ENCODE results near the gene LAMA2. TPM values are rescaled to one million over a fixed set of nuclear protein-coding genes. Genes with fewer than 3 reads are reported as not detected.

The LAMA2 gene
- total RNA-seq, 1 donor from 2014 or later = 0.47 TPM

- H3K9me3 Mint-ChIP-seq = peaks cover 3% of the 10 kb centered on the region
- H3K36me3 Mint-ChIP-seq (ENCODE audit: low read depth) = no peaks in the 10 kb centered on the region
- TF ChIP-seq, protein P1, sequence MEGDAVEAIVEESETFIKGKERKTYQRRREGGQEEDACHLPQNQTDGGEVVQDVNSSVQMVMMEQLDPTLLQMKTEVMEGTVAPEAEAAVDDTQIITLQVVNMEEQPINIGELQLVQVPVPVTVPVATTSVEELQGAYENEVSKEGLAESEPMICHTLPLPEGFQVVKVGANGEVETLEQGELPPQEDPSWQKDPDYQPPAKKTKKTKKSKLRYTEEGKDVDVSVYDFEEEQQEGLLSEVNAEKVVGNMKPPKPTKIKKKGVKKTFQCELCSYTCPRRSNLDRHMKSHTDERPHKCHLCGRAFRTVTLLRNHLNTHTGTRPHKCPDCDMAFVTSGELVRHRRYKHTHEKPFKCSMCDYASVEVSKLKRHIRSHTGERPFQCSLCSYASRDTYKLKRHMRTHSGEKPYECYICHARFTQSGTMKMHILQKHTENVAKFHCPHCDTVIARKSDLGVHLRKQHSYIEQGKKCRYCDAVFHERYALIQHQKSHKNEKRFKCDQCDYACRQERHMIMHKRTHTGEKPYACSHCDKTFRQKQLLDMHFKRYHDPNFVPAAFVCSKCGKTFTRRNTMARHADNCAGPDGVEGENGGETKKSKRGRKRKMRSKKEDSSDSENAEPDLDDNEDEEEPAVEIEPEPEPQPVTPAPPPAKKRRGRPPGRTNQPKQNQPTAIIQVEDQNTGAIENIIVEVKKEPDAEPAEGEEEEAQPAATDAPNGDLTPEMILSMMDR (conservative IDR thresholded peaks at IDR 0.05) = no peak
- peak overlapping the region; percentile 35 for H3K4me3 Mint-ChIP-seq
- peaks cover 11% of the 10 kb centered on the region for H3K4me1 Mint-ChIP-seq
- DNase-seq (ENCODE audit: low read depth, low spot score) = no peak
- H3K27ac Mint-ChIP-seq (ENCODE audit: unreplicated experiment) = peak overlapping the region; percentile 96
- H3K27me3 Mint-ChIP-seq (ENCODE audit: low read depth) = no peaks in the 10 kb centered on the region
Measured at GRCh38 chr6:128848212-128848935, 34.6 kb upstream of the LAMA2 start.

DNA sequence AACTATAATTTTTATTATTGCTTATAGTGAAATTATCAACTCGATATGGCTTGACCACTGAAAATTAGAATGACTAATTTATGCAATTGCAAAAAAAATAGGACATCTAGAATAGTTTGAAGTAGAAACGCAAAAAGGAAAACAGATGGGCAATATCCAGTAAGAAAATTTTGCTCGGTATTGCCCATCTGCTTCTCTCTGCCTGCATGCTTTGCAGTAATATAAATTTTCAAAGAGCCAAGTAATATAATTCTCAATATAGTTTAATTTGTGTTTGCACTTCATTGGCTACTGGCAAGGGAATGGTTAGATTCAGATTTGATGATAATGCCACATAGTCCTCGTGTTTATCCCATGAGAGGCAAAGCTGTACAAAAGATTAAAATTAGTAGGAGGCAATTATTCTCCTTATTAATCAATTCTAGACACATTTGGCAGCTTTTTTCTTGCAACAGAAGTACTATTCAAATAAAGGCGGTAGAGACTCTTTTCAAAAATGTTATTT lies 27.3 kb upstream of the LAMA2 start:
- Mint-ChIP-seq H3K9me3 (peaks cover under 1% of the 10 kb centered on the region), H3K27me3 (ENCODE audit: low read depth) (no peaks in the 10 kb centered on the region), H3K4me3 (no peak overlapping the region), H3K36me3 (ENCODE audit: low read depth) (peaks cover under 1% of the 10 kb centered on the region), H3K4me1 (no peaks in the 10 kb centered on the region), H3K27ac (ENCODE audit: unreplicated experiment) (no peak overlapping the region)
- TF ChIP-seq, protein P1 (conservative IDR thresholded peaks at IDR 0.05) = no peak
- DNase-seq (ENCODE audit: low read depth, low spot score) = no peak

DNA sequence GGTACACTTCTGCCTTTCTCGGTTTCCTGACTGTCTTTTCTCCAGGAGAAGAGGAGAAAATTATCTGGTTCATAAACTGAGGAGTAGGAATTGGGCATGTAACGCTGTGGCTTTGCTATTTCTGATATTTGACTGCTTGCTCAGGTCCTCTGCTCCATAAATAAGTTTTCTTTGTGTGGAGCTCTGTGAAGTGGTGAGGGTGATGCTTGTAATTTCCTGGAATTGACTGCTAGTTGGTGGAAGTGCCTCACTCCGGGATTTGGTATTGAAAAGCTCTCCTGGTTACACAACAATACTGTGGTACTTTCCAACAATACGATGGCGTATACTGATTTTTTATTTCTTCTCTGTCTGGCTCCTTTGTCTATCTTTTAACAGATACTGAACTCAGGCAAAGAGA lies 25.1 kb upstream of the LAMA2 start:
- H3K4me1 Mint-ChIP-seq = no peaks in the 10 kb centered on the region
- no peak overlapping the region for H3K4me3 Mint-ChIP-seq
- H3K36me3 Mint-ChIP-seq (ENCODE audit: low read depth) = peaks cover 8% of the 10 kb centered on the region
- H3K27me3 Mint-ChIP-seq (ENCODE audit: low read depth) = no peaks in the 10 kb centered on the region
- DNase-seq (ENCODE audit: low read depth, low spot score) = no peak
- no peak overlapping the region for H3K27ac Mint-ChIP-seq (ENCODE audit: unreplicated experiment)
- TF ChIP-seq, protein P1 (conservative IDR thresholded peaks at IDR 0.05) = no peak
- H3K9me3 Mint-ChIP-seq = peaks cover 6% of the 10 kb centered on the region

- H3K36me3 Mint-ChIP-seq (ENCODE audit: low read depth) = peaks cover 8% of the 10 kb centered on the region
- H3K27ac Mint-ChIP-seq (ENCODE audit: unreplicated experiment) = no peak overlapping the region
- H3K4me3 Mint-ChIP-seq = no peak overlapping the region
- peaks cover 6% of the 10 kb centered on the region for H3K9me3 Mint-ChIP-seq
- no peaks in the 10 kb centered on the region for H3K4me1 Mint-ChIP-seq
- no peak for DNase-seq (ENCODE audit: low read depth, low spot score)
- TF ChIP-seq, protein P1 (conservative IDR thresholded peaks at IDR 0.05) = no peak
- H3K27me3 Mint-ChIP-seq (ENCODE audit: low read depth) = no peaks in the 10 kb centered on the region
Measured at GRCh38 chr6:128860782-128861181, 22.2 kb upstream of the LAMA2 start.

- H3K27me3 Mint-ChIP-seq (ENCODE audit: low read depth) = no peaks in the 10 kb centered on the region
- H3K27ac Mint-ChIP-seq (ENCODE audit: unreplicated experiment) = no peak overlapping the region
- H3K4me1 Mint-ChIP-seq = no peaks in the 10 kb centered on the region
- H3K9me3 Mint-ChIP-seq = peaks cover 6% of the 10 kb centered on the region
- TF ChIP-seq, protein P1 (conservative IDR thresholded peaks at IDR 0.05) = no peak
- no peak overlapping the region for H3K4me3 Mint-ChIP-seq
- DNase-seq (ENCODE audit: low read depth, low spot score) = no peak
- peaks cover 8% of the 10 kb centered on the region for H3K36me3 Mint-ChIP-seq (ENCODE audit: low read depth)
Measured at GRCh38 chr6:128863983-128864382, 19.0 kb upstream of the LAMA2 start.
